Measurements from ENCODE around the gene CYP4F22.
"Not testable (repeated sequence)": the region's sequence is repeated elsewhere in the genome, so short reads cannot be mapped to it uniquely, and the experiment has no call there.

CYP4F22 gene

GRCh38 chr19:15563325-15563794 is 55.0 kb downstream of the CYP4F22 start:
- no peak for FAIRE-seq
- DNase-seq (ENCODE audit: extremely low spot score, insufficient read length, low read depth): no peak

GRCh38 chr19:15563931-15564330 is 55.6 kb downstream of the CYP4F22 start:
- FAIRE-seq (no peak), DNase-seq (ENCODE audit: extremely low spot score, insufficient read length, low read depth) (no peak)

- FAIRE-seq (no peak), DNase-seq (ENCODE audit: extremely low spot score, insufficient read length, low read depth) (no peak)
Measured at GRCh38 chr19:15564534-15565168, 56.3 kb downstream of the CYP4F22 start.

- no peak for DNase-seq (ENCODE audit: extremely low spot score, insufficient read length, low read depth)
- no peak for FAIRE-seq
Measured at GRCh38 chr19:15570420-15570819, 62.1 kb downstream of the CYP4F22 start.

- DNase-seq (ENCODE audit: extremely low spot score, insufficient read length, low read depth): no peak
- no peak for FAIRE-seq
Measured at GRCh38 chr19:15575406-15575805, 67.1 kb downstream of the CYP4F22 start.

GRCh38 chr19:15576526-15577156 is 68.3 kb downstream of the CYP4F22 start:
- FAIRE-seq: no peak
- no peak for DNase-seq (ENCODE audit: extremely low spot score, insufficient read length, low read depth)

- no peak for DNase-seq (ENCODE audit: extremely low spot score, insufficient read length, low read depth)
- FAIRE-seq: no peak
Measured at GRCh38 chr19:15577184-15577771, 69.0 kb downstream of the CYP4F22 start.

GRCh38 chr19:15583346-15583745 is 75.0 kb downstream of the CYP4F22 start:
- FAIRE-seq: no peak

GRCh38 chr19:15584095-15584494 is 75.8 kb downstream of the CYP4F22 start:
- DNase-seq (ENCODE audit: extremely low spot score, insufficient read length, low read depth) (no peak), FAIRE-seq (no peak)

More at GRCh38 chr19:15583346-15583745, 75.0 kb downstream of the CYP4F22 start:
- no peak for DNase-seq (ENCODE audit: extremely low spot score, insufficient read length, low read depth)

GRCh38 chr19:15584541-15585115 is 76.3 kb downstream of the CYP4F22 start:
- FAIRE-seq (peak; percentile 74), DNase-seq (ENCODE audit: extremely low spot score, insufficient read length, low read depth) (peak; percentile 50)

GRCh38 chr19:15587663-15588062 is 79.3 kb downstream of the CYP4F22 start:
- no peak for FAIRE-seq
- no peak for DNase-seq (ENCODE audit: extremely low spot score, insufficient read length, low read depth)

- no peak for FAIRE-seq
- DNase-seq (ENCODE audit: extremely low spot score, insufficient read length, low read depth): no peak
Measured at GRCh38 chr19:15588265-15588664, 79.9 kb downstream of the CYP4F22 start.

GRCh38 chr19:15589760-15590451 is 81.6 kb downstream of the CYP4F22 start:
- DNase-seq (ENCODE audit: extremely low spot score, insufficient read length, low read depth) (no peak), FAIRE-seq (no peak)

- no peak for FAIRE-seq
- no peak for DNase-seq (ENCODE audit: extremely low spot score, insufficient read length, low read depth)
Measured at GRCh38 chr19:15591796-15592195, 83.5 kb downstream of the CYP4F22 start.

GRCh38 chr19:15592506-15592905 is 84.2 kb downstream of the CYP4F22 start:
- not testable (repeated sequence) for DNase-seq (ENCODE audit: extremely low spot score, insufficient read length, low read depth)
- peak; percentile 38 for FAIRE-seq

- FAIRE-seq; DNase-seq (ENCODE audit: extremely low spot score, insufficient read length, low read depth): not testable (repeated sequence)
Measured at GRCh38 chr19:15593766-15594165, 85.4 kb downstream of the CYP4F22 start.

GRCh38 chr19:15595069-15595468 is 86.7 kb downstream of the CYP4F22 start:
- DNase-seq (ENCODE audit: extremely low spot score, insufficient read length, low read depth) (no peak), FAIRE-seq (no peak)
